OCI-LY7 (cell line): ENCODE data around the gene DGKB. TPM values are rescaled to one million over a fixed set of nuclear protein-coding genes. Genes with fewer than 3 reads are reported as not detected.

Source experiments
- BruUV-seq: library from RNA; stranded (reverse); fragments of 400-500 nt; replicated peaks from 2 replicates; lab custom pipeline; 2021; lab: Mats Ljungman, UMichigan
- CTCF ChIA-PET: fragments of 300-600 bp; sonication (Branson Sonifier 250); formaldehyde crosslinking; loops from one replicate; lab custom pipeline; 2022; ENCODE audit warnings: antibody characterized with exemption; ENCODE audit not compliant: unreplicated experiment; lab: Charles Lee
- POLR2A ChIA-PET: fragments of 300-600 bp; sonication (Branson Sonifier 250); formaldehyde crosslinking; loops from one replicate; lab custom pipeline; 2022; ENCODE audit warnings: antibody characterized with exemption; lab: Charles Lee
- DNase-seq: peaks from one replicate; pipeline ENCODE4 v3.0.0-alpha.2; 2015; ENCODE audit warnings: low spot score
- H2AFZ ChIP-seq: fragments of 200-600 bp; sonication (generic), shearing (Covaris generic); 2 replicates; pipeline ENCODE4 v1.6.1; 2014; ENCODE audit warnings: mild to moderate bottlenecking, antibody characterized with exemption, low read length, moderate library complexity
- H3K27ac ChIP-seq: fragments of 200-600 bp; sonication (generic); 2 replicates; pipeline ENCODE4 v1.5.1; 2014; ENCODE audit warnings: mixed run types, low read depth, mild to moderate bottlenecking, moderate library complexity, low read length, inconsistent platforms; ENCODE audit not compliant: poor library complexity, severe bottlenecking
- H3K36me3 ChIP-seq: fragments of 200-600 bp; sonication (generic); 2 replicates; pipeline ENCODE4 v1.6.1; 2014; ENCODE audit warnings: mild to moderate bottlenecking, antibody characterized with exemption, low read length, moderate library complexity, mixed read lengths; ENCODE audit not compliant: insufficient read depth
- H3K4me1 ChIP-seq: fragments of 200-600 bp; sonication (generic); 2 replicates; pipeline ENCODE4 v1.5.1; 2014; ENCODE audit warnings: mild to moderate bottlenecking, low read length; ENCODE audit not compliant: insufficient read depth, poor library complexity, severe bottlenecking
- H3K4me2 ChIP-seq: fragments of 200-600 bp; sonication (generic); 2 replicates; pipeline ENCODE4 v1.6.1; 2014; ENCODE audit warnings: mild to moderate bottlenecking, low read length
- H3K4me3 ChIP-seq: fragments of 200-600 bp; sonication (generic); 2 replicates; pipeline ENCODE4 v1.5.1; 2014; ENCODE audit warnings: mild to moderate bottlenecking, low read depth, low read length; ENCODE audit not compliant: poor library complexity, severe bottlenecking
- H3K79me2 ChIP-seq: fragments of 200-600 bp; sonication (generic); 2 replicates; pipeline ENCODE4 v1.6.1; 2016; ENCODE audit warnings: low read depth, mild to moderate bottlenecking, low read length, moderate library complexity, mixed read lengths; ENCODE audit not compliant: insufficient read depth
- H3K9me2 ChIP-seq: fragments of 200-600 bp; sonication (generic); 2 replicates; pipeline ENCODE4 v1.6.1; 2016; ENCODE audit warnings: mild to moderate bottlenecking, low read length, mixed read lengths; ENCODE audit not compliant: insufficient read depth
- H3K9me3 ChIP-seq: fragments of 200-600 bp; sonication (generic); 2 replicates; pipeline ENCODE4 v1.6.1; 2014; ENCODE audit warnings: mild to moderate bottlenecking, mixed run types, low read length, mixed read lengths
- H4K20me1 ChIP-seq: fragments of 200-600 bp; sonication (generic); 2 replicates; pipeline ENCODE4 v1.6.1; 2014; ENCODE audit warnings: mild to moderate bottlenecking, antibody characterized with exemption, low read length, moderate library complexity, mixed read lengths; ENCODE audit not compliant: insufficient read depth
- CTCF ChIP-seq: fragments of 200-600 bp; sonication (generic); conservative IDR thresholded peaks from 2 replicates; pipeline ENCODE4 v1.5.1; 2014; ENCODE audit warnings: mild to moderate bottlenecking, antibody characterized with exemption, low read length, moderate library complexity, mixed read lengths
- EZH2phosphoT487 ChIP-seq: fragments of 200-600 bp; sonication (generic); IDR thresholded peaks from 2 replicates; pipeline ENCODE4 v1.6.1; 2018; ENCODE audit warnings: low read depth, borderline replicate concordance, mild to moderate bottlenecking, mixed run types, antibody characterized with exemption, low read length, moderate library complexity, mixed read lengths
- intact Hi-C: fragments of 100-400 bp; cut with micrococcal nuclease; formaldehyde crosslinking; loops from one replicate; pipeline ENCODE4 v1.10.0; 2022; ENCODE audit not compliant: unreplicated experiment
- total RNA-seq, 2 experiments: library from RNA; depleted of rRNA in 1 of 2; stranded (reverse); fragments of >200 nt in 1 of 2; shearing (Covaris generic) in 1 of 2; gene quantifications; 2 replicates each; pipeline ENCODE4 v1.2.3, GENCODE V29; 2014 to 2022

Gene DGKB
- total RNA-seq, 2 experiments from 2014 or later, result not detected

DNA sequence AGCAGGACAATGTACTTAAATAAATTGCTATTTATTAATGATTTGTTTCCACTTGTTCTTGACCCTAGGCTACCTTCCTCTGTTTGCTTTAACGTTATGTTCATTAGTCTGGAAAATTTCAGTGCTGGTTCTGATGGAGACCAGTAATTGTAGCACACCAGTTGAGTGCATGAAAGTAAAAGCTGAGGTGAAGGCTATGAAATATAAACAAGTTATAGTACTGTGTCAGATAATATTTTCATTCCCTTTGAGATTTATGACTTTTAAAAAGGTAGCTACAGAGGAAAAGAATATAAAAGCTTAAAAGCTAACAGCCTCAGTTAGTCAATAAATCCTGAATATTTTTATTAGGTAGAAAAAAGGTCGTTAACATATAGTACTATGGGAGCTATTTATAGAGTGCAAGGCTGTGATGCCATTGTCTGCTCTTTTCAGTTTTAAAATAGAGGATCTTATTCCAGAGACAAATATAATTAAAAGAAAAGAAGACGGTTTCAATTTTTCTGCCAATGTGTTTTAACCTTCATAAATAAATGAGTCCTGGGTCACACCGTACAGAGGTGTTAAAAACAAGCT is 561.3 kb downstream of the DGKB start:
- POLR2A ChIA-PET, result no interaction called here
- no peaks in the 10 kb centered on the region for H4K20me1 ChIP-seq
- no peak overlapping the region for H3K27ac ChIP-seq
- CTCF ChIA-PET, result no interaction called here
- no peaks in the 10 kb centered on the region for H3K36me3 ChIP-seq
- no peak overlapping the region for H3K4me2 ChIP-seq
- intact Hi-C loops, result no loop called here
- no peak overlapping the region for H3K4me3 ChIP-seq
- no TSS peak for BruUV-seq
- no peak for DNase-seq
- no peaks in the 10 kb centered on the region for H3K9me2 ChIP-seq
- no peak overlapping the region for H2AFZ ChIP-seq
- H3K4me1 ChIP-seq, result no peaks in the 10 kb centered on the region
- no peak for TF ChIP-seq EZH2phosphoT487
- no peak for TF ChIP-seq CTCF
- no peaks in the 10 kb centered on the region for H3K9me3 ChIP-seq
- H3K79me2 ChIP-seq, result no peaks in the 10 kb centered on the region

DNA sequence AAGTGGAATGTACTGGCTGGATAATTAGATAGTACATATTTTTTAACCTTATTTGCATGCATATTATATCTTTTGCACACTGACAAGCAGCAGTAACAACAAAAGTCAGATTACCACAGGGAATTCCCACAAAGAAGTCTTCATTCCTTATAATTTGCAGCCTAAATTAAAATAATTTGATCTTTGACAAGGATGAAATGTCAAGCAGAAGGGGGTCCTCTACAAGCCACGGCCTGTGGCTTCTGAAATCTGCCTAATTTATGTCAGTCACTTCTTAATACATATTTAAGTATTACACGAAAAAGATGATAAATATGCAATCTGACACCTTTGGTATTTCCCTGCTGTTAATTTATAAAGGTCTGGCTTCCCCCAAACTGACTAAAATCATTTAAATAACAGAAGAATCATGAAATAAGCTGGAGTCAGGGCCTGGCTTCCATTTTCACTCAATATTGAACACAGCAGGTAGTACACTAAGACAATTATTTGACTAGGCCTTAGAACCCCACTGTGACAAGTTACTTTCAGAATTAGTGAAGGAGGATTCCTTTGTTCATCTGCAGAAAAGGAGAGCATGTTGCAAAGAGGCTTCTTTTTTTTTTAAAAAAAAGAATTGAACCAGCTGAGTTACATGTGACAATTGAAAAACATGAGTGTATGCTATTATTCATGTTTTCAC is 562.0 kb downstream of the DGKB start:
- BruUV-seq, result no TSS peak
- ChIA-PET CTCF (no interaction called here), POLR2A (no interaction called here)
- intact Hi-C loops, result no loop called here
- Histone ChIP-seq H3K9me2 (no peaks in the 10 kb centered on the region), H3K27ac (no peak overlapping the region), H3K4me3 (no peak overlapping the region), H3K4me1 (no peaks in the 10 kb centered on the region), H2AFZ (no peak overlapping the region), H3K79me2 (no peaks in the 10 kb centered on the region), H4K20me1 (no peaks in the 10 kb centered on the region), H3K9me3 (no peaks in the 10 kb centered on the region), H3K4me2 (no peak overlapping the region), H3K36me3 (no peaks in the 10 kb centered on the region)
- DNase-seq, result no peak
- no peak for TF ChIP-seq CTCF
- no peak for TF ChIP-seq EZH2phosphoT487

DNA sequence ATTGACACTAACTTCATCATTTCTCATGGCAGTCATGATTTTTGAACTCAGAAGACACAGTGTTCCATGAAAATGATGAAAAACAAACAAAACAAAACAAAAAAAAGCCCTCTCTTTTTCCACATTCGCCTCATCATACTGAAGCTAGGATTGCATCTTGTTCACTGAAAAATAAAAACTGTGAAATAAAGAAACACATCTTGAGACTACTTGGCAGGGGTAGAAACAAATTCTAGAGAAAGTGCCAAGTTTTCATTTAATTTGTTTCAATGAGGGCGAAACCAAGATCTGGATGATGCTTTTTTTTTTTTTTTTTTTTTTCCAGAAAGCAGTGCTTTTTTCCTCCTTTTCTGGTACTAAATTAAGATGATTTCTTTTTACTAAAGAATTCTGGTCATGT is 562.7 kb downstream of the DGKB start:
- ChIA-PET POLR2A (no interaction called here), CTCF (no interaction called here)
- no peaks in the 10 kb centered on the region for H4K20me1 ChIP-seq
- no peak for DNase-seq
- no peaks in the 10 kb centered on the region for H3K79me2 ChIP-seq
- no TSS peak for BruUV-seq
- H3K4me3 ChIP-seq, result no peak overlapping the region
- no peak overlapping the region for H3K27ac ChIP-seq
- no peaks in the 10 kb centered on the region for H3K9me2 ChIP-seq
- H3K9me3 ChIP-seq, result no peaks in the 10 kb centered on the region
- TF ChIP-seq CTCF (no peak), EZH2phosphoT487 (no peak)
- intact Hi-C loops, result no loop called here
- no peak overlapping the region for H3K4me2 ChIP-seq
- H3K36me3 ChIP-seq, result no peaks in the 10 kb centered on the region
- no peaks in the 10 kb centered on the region for H3K4me1 ChIP-seq
- no peak overlapping the region for H2AFZ ChIP-seq
